ENCODE data around the gene WDR87. TPM values are rescaled to one million over a fixed set of nuclear protein-coding genes. Genes with fewer than 3 reads are reported as not detected.

Gene WDR87
- total and polyA plus RNA-seq, 2 of the 8 experiments (the other 6 are each of a cell fraction or from before 2014, with no cell fraction given): not detected

- Histone ChIP-seq H3K4me3 (ENCODE audit: extremely low read depth in 1 of 4, insufficient read depth in 2 of 4, low read depth in 3 of 4, low read length in 4 of 4) (no peak overlapping the region), H2BK20ac (ENCODE audit: low read length) (no peak overlapping the region), H3K27me3 (replicated peaks in 1 of 4; ENCODE audit: control insufficient read depth in 3 of 4, extremely low read depth in 1 of 4, insufficient read depth in 3 of 4, low read length in 3 of 4) (no peaks in the 10 kb centered on the region), H3K23ac (ENCODE audit: insufficient read length) (no peak overlapping the region), H3K79me2 (ENCODE audit: control insufficient read depth in 1 of 2, insufficient read depth in 2 of 2, low read length in 2 of 2) (peaks cover 0 to 62% of the 10 kb centered on the region in 2 experiments; a peak in 2 of 4 replicates), H3K27ac (ENCODE audit: low read depth, low read length) (no peak overlapping the region), H2AK5ac (ENCODE audit: low read depth, low read length) (no peak overlapping the region), H4K20me1 (replicated peaks in 1 of 2; ENCODE audit: control insufficient read depth in 1 of 2, insufficient read depth in 2 of 2, low read length in 2 of 2) (peaks cover 0 to 1% of the 10 kb centered on the region in 2 experiments), H2AFZ (ENCODE audit: low read length) (no peak overlapping the region), H2BK15ac (ENCODE audit: low read length) (no peak overlapping the region), H4K5ac (ENCODE audit: insufficient read length, low read depth, low read length) (no peak overlapping the region), H3K23me2 (ENCODE audit: low read depth, low read length) (no peaks in the 10 kb centered on the region), H3K4me1 (replicated peaks in 1 of 4; ENCODE audit: control insufficient read depth in 3 of 4, insufficient read depth in 4 of 4, low read length in 3 of 4) (peaks cover 0 to 5% (median 1%) of the 10 kb centered on the region in 4 experiments; a peak in 3 of 7 replicates), H3K4me2 (ENCODE audit: insufficient read depth in 1 of 2, low read depth in 2 of 2, low read length in 2 of 2) (no peak overlapping the region), H3K14ac (ENCODE audit: insufficient read length) (no peak overlapping the region), H3K79me1 (ENCODE audit: low read depth, low read length) (peaks cover 16% of the 10 kb centered on the region), H3K36me3 (ENCODE audit: control insufficient read depth in 2 of 4, insufficient read depth in 4 of 4, low read length in 3 of 4) (peaks cover 0 to 2% (median 0%) of the 10 kb centered on the region in 4 experiments; a peak in 1 of 8 replicates), H2BK12ac (ENCODE audit: low read depth, low read length) (no peak overlapping the region), H3K18ac (ENCODE audit: extremely low read depth, low read length) (no peak overlapping the region), H3K9me3 (ENCODE audit: insufficient read depth in 2 of 2, low read depth in 1 of 2, low read length in 1 of 2) (no peaks in the 10 kb centered on the region), H3K56ac (replicated peaks; ENCODE audit: insufficient read length, low read depth, low read length) (no peak overlapping the region), H4K91ac (replicated peaks; ENCODE audit: insufficient read length, low read length) (no peak overlapping the region), H2BK5ac (ENCODE audit: low read depth, low read length) (no peak overlapping the region), H3K4ac (replicated peaks; ENCODE audit: insufficient read length, low read depth, low read length) (no peak overlapping the region), H4K8ac (ENCODE audit: extremely low read depth, insufficient read depth, low read length) (no peak overlapping the region), H3K9ac (replicated peaks in 1 of 4; ENCODE audit: extremely low read depth in 1 of 4, low read depth in 3 of 4, low read length in 3 of 4) (no peak overlapping the region), H2BK120ac (replicated peaks; ENCODE audit: low read depth, low read length) (no peak overlapping the region)
- 92% methylated on average over 5 of the region's 5 CpGs; no CpG with 5 or more reads in 1 of the 2 experiments for WGBS, 2 experiments (ENCODE audit: extremely low coverage in 1 of 2, insufficient coverage in 1 of 2, insufficient read length in 1 of 2, insufficient replicate concordance in 2 of 2, low coverage in 1 of 2, low lambda C conversion rate in 2 of 2, missing lambda C conversion rate in 1 of 2)
- POLR2A ChIA-PET (ENCODE audit: partially characterized antibody): interaction anchor here (0.6 to 1.3 kb wide), 2 partner anchors 21 to 1469 kb away, joined by 4 to 5 read pairs; no protein-coding TSS in a partner anchor
- CTCF ChIA-PET (ENCODE audit: partially characterized antibody): no interaction called here
- DNase-seq (ENCODE audit: low read depth in 1 of 2, low spot score in 2 of 2): no peak
- no peak for FAIRE-seq
- TF ChIP-seq TBP (IDR thresholded peaks at IDR 0.05; ENCODE audit: low read depth, low read length) (no peak), NRF1 (IDR thresholded peaks at IDR 0.05; ENCODE audit: low read depth, low read length) (no peak), RNF2 (IDR thresholded peaks at IDR 0.05; ENCODE audit: borderline replicate concordance, low read depth, low read length, missing control alignments, poor library complexity, severe bottlenecking) (no peak), NANOG (IDR thresholded peaks at IDR 0.05; ENCODE audit: insufficient read depth, low read depth, low read length, poor library complexity, severe bottlenecking) (no peak), ASH2L (IDR thresholded peaks at IDR 0.05; ENCODE audit: low read length) (no peak), ZNF274 (IDR thresholded peaks at IDR 0.05; ENCODE audit: borderline replicate concordance, extremely low read depth, low read length) (no peak), EZH2 (IDR thresholded peaks at IDR 0.05; ENCODE audit: low read depth, low read length, severe bottlenecking) (no peak), JUND (IDR thresholded peaks at IDR 0.05; ENCODE audit: low read length) (no peak)
Measured at GRCh38 chr19:37947778-37948177, 41.4 kb upstream of the WDR87 start.

Data from H1 (cell line).